Measurements from ENCODE around the gene JPH3. TPM values are rescaled to one million over a fixed set of nuclear protein-coding genes. Genes with fewer than 3 reads are reported as not detected.
"Not testable (repeated sequence)": the region's sequence is repeated elsewhere in the genome, so short reads cannot be mapped to it uniquely, and the experiment has no call there.

Gene JPH3
- total RNA-seq, 4 donors from 2014 or later: not detected

DNA sequence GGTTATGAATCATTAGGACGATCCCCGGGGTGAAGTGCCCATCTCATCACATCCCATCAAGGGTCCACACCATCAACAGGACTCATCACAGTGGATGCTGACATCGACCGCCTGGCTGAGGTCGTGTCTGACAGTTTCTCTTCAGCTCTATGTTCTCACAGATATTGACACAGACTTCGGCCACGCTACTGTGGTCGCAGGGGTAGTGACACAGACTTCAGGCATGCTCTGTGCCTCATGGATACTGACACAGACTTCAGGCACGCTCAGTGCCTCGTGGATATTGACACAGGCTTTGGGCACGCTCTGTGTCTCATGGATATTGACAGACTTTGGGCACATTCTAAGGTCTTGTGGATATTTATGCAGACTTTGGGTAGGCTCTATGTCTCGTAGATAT, 113.3 kb downstream of the JPH3 start:
- TF ChIP-seq CTCF (IDR thresholded peaks at IDR 0.05 in 4 of 5, conservative IDR thresholded peaks at IDR 0.05 in 1 of 5): no peak
- TF ChIP-seq POLR2A (IDR thresholded peaks at IDR 0.05): no peak
- in situ Hi-C loops (cut with MboI; ENCODE audit: low sequenced_read_pairs in 4 of 4): no loop called here
- H3K36me3 ChIP-seq: peaks cover 0 to 14% of the 10 kb centered on the region in 2 donors
- no peaks in the 10 kb centered on the region for H3K4me1 ChIP-seq
- intact Hi-C loops (cut with DNase I; ENCODE audit: low total_unique reads): no loop called here
- DNase-seq (no peak), ATAC-seq (no peak)
- no peak overlapping the region for H3K27ac ChIP-seq
- H3K27me3 ChIP-seq: no peaks in the 10 kb centered on the region
- H3K9me3 ChIP-seq: no peaks in the 10 kb centered on the region
- no peak overlapping the region for H3K4me3 ChIP-seq

DNA sequence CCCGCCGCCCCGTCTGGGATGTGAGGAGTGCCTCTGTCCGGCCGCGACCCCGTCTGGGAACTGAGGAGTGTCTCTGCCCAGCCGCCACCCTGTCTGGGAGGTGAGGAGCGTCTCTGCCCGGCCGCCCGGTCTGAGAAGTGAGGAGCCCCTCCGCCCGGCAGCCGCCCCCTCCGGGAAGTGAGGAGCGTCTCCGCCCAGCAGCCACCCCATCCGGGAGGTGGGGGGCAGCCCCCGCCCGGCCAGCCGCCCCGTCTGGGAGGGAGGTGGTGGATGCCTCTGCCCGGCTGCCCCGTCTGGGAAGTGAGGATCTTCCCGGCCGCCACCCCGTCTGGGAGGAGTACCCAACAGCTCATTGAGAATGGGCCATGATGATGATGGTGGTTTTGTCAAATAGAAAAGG, 116.5 kb downstream of the JPH3 start:
- H3K9me3 ChIP-seq; intact Hi-C loops (cut with DNase I; ENCODE audit: low total_unique reads); H3K4me1 ChIP-seq; DNase-seq; H3K27me3 ChIP-seq; H3K4me3 ChIP-seq; in situ Hi-C loops (cut with MboI; ENCODE audit: low sequenced_read_pairs in 4 of 4); H3K36me3 ChIP-seq; H3K27ac ChIP-seq; ATAC-seq: not testable (repeated sequence)

GRCh38 chr16:87720446-87720845, 118.1 kb downstream of the JPH3 start:
- no peak for ATAC-seq
- in situ Hi-C loops (cut with MboI; ENCODE audit: low sequenced_read_pairs in 4 of 4): no loop called here
- H3K36me3 ChIP-seq: no peaks in the 10 kb centered on the region

GRCh38 chr16:87721622-87722585, 119.6 kb downstream of the JPH3 start:
- ATAC-seq (no peak), DNase-seq (no peak)
- Histone ChIP-seq H3K4me1 (peaks cover 0 to 6% of the 10 kb centered on the region in 2 donors), H3K9me3 (no peaks in the 10 kb centered on the region), H3K36me3 (no peaks in the 10 kb centered on the region), H3K27ac (no peak overlapping the region), H3K4me3 (no peak overlapping the region), H3K27me3 (no peaks in the 10 kb centered on the region)
- intact Hi-C loops (cut with DNase I; ENCODE audit: low total_unique reads): no loop called here
- TF ChIP-seq CTCF (IDR thresholded peaks at IDR 0.05 in 4 of 5, conservative IDR thresholded peaks at IDR 0.05 in 1 of 5) (no peak), POLR2A (IDR thresholded peaks at IDR 0.05) (no peak)
- in situ Hi-C loops (cut with MboI; ENCODE audit: low sequenced_read_pairs in 4 of 4): no loop called here

More at GRCh38 chr16:87720446-87720845, 118.1 kb downstream of the JPH3 start:
- no peaks in the 10 kb centered on the region for H3K9me3 ChIP-seq
- intact Hi-C loops (cut with DNase I; ENCODE audit: low total_unique reads): no loop called here
- DNase-seq: no peak
- H3K4me1 ChIP-seq: peaks cover 0 to 6% of the 10 kb centered on the region in 2 donors
- TF ChIP-seq CTCF (IDR thresholded peaks at IDR 0.05 in 4 of 5, conservative IDR thresholded peaks at IDR 0.05 in 1 of 5): no peak
- no peak for TF ChIP-seq POLR2A (IDR thresholded peaks at IDR 0.05)
- H3K27ac ChIP-seq: no peak overlapping the region
- no peak overlapping the region for H3K4me3 ChIP-seq
- H3K27me3 ChIP-seq: no peaks in the 10 kb centered on the region

DNA sequence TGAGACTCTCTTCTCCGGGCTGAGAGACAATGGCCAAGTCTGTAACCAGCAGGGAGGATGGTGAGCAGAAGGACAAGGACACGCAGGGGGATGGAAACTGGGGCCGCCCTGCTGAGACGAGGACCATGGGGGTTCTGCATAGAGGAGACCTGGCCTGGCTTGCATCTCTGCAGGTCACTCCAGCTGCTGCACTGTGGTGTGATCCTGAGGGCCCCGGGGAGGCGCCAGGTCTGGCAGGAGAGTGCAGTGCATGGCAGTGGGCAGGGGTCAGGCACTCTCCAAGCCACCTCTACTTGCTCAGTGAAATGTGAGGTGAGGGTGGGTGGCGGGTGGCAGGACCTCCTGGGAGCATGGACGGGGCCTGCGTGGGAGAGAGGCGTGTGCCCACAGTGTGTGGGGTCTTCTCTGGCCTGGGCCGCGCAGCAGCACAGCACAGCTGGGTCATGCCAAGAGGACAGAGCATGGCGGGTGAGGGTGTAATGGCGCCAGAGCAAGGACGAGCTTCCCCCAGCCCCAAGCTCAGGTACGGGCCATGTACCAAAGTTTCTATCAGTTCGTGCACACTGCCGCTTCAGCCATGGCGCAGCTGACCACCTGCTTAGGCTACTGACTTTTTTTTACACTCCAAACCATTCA, 120.4 kb downstream of the JPH3 start:
- H3K27ac ChIP-seq: no peak overlapping the region
- DNase-seq (no peak), ATAC-seq (no peak)
- no peak for TF ChIP-seq POLR2A (IDR thresholded peaks at IDR 0.05)
- TF ChIP-seq CTCF (IDR thresholded peaks at IDR 0.05 in 4 of 5, conservative IDR thresholded peaks at IDR 0.05 in 1 of 5): no peak
- H3K36me3 ChIP-seq: no peaks in the 10 kb centered on the region
- intact Hi-C loops (cut with DNase I; ENCODE audit: low total_unique reads): no loop called here
- no peaks in the 10 kb centered on the region for H3K27me3 ChIP-seq
- H3K9me3 ChIP-seq: no peaks in the 10 kb centered on the region
- peaks cover 0 to 6% of the 10 kb centered on the region in 2 donors for H3K4me1 ChIP-seq
- in situ Hi-C loops (cut with MboI; ENCODE audit: low sequenced_read_pairs in 4 of 4): no loop called here
- H3K4me3 ChIP-seq: no peak overlapping the region
